Ishikawa (cell line): ENCODE results near the gene FUS.

Source experiments
- CEBPB ChIP-seq: IDR thresholded peaks from 2 replicates; pipeline ENCODE4 v1.6.1; 2012
- CREB1 ChIP-seq: IDR thresholded peaks from 2 replicates; pipeline ENCODE4 v1.6.1; 2012; ENCODE audit warnings: low read depth
- EGR1 ChIP-seq: IDR thresholded peaks from 2 replicates; pipeline ENCODE4 v1.6.1; 2012
- EP300 ChIP-seq: IDR thresholded peaks from 2 replicates; pipeline ENCODE4 v1.6.1; 2012; ENCODE audit warnings: borderline replicate concordance
- FOXM1 ChIP-seq: IDR thresholded peaks from 2 replicates; pipeline ENCODE4 v1.6.1; 2012; ENCODE audit warnings: low read depth, borderline replicate concordance
- MAX ChIP-seq: IDR thresholded peaks from 2 replicates; pipeline ENCODE4 v1.6.1; 2012
- RAD21 ChIP-seq: IDR thresholded peaks from 2 replicates; pipeline ENCODE4 v1.6.1; 2012; ENCODE audit warnings: low read depth
- TAF1 ChIP-seq: IDR thresholded peaks from 2 replicates; pipeline ENCODE4 v1.6.1; 2012; ENCODE audit warnings: low read depth, mild to moderate bottlenecking
- TCF12 ChIP-seq: IDR thresholded peaks from 2 replicates; pipeline ENCODE4 v1.6.1; 2012; ENCODE audit warnings: low read depth
- TEAD4 ChIP-seq: IDR thresholded peaks from 2 replicates; pipeline ENCODE4 v1.6.1; 2012
- YY1 ChIP-seq: IDR thresholded peaks from 2 replicates; pipeline ENCODE4 v1.6.1; 2012; ENCODE audit warnings: low read depth
- ZBTB7A ChIP-seq: IDR thresholded peaks from 2 replicates; pipeline ENCODE4 v1.6.1; 2012; ENCODE audit warnings: low read depth
- TF ChIP-seq, protein P1 (sequence below): IDR thresholded peaks from 2 replicates; pipeline ENCODE4 v1.6.1; 2012
- TF ChIP-seq, protein P2 (sequence below): IDR thresholded peaks from 2 replicates; pipeline ENCODE4 v1.6.1; 2012; ENCODE audit warnings: low read depth, mild to moderate bottlenecking

GRCh38 chr16:31199430-31200041 is 19.6 kb downstream of the FUS start:
- TF ChIP-seq EP300 (no peak), TEAD4 (no peak), TAF1 (no peak), MAX (no peak), EGR1 (no peak), CREB1 (no peak), YY1 (no peak), RAD21 (no peak), ZBTB7A (no peak), FOXM1 (no peak), TCF12 (no peak), CEBPB (no peak)
- TF ChIP-seq, protein P1, sequence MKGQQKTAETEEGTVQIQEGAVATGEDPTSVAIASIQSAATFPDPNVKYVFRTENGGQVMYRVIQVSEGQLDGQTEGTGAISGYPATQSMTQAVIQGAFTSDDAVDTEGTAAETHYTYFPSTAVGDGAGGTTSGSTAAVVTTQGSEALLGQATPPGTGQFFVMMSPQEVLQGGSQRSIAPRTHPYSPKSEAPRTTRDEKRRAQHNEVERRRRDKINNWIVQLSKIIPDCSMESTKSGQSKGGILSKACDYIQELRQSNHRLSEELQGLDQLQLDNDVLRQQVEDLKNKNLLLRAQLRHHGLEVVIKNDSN, result no peak
- TF ChIP-seq, protein P2, sequence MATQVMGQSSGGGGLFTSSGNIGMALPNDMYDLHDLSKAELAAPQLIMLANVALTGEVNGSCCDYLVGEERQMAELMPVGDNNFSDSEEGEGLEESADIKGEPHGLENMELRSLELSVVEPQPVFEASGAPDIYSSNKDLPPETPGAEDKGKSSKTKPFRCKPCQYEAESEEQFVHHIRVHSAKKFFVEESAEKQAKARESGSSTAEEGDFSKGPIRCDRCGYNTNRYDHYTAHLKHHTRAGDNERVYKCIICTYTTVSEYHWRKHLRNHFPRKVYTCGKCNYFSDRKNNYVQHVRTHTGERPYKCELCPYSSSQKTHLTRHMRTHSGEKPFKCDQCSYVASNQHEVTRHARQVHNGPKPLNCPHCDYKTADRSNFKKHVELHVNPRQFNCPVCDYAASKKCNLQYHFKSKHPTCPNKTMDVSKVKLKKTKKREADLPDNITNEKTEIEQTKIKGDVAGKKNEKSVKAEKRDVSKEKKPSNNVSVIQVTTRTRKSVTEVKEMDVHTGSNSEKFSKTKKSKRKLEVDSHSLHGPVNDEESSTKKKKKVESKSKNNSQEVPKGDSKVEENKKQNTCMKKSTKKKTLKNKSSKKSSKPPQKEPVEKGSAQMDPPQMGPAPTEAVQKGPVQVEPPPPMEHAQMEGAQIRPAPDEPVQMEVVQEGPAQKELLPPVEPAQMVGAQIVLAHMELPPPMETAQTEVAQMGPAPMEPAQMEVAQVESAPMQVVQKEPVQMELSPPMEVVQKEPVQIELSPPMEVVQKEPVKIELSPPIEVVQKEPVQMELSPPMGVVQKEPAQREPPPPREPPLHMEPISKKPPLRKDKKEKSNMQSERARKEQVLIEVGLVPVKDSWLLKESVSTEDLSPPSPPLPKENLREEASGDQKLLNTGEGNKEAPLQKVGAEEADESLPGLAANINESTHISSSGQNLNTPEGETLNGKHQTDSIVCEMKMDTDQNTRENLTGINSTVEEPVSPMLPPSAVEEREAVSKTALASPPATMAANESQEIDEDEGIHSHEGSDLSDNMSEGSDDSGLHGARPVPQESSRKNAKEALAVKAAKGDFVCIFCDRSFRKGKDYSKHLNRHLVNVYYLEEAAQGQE, result no peak
